HCT116 (cell line): Measurements from ENCODE around the gene TOMM34. TPM values are rescaled to one million over a fixed set of nuclear protein-coding genes. Genes with fewer than 3 reads are reported as not detected.

ENCODE experiments used
- ATAC-seq: fragments of 200-7000 bp; cut with Tn5 transposase; 2 replicates; pipeline ENCODE4 v1.9.1; 2020; ENCODE audit warnings: mild to moderate bottlenecking, moderate library complexity
- BruUV-seq: library from RNA; stranded (reverse); fragments of 400-500 nt; replicated peaks from 2 replicates; lab custom pipeline; 2021; lab: Mats Ljungman, UMichigan
- CTCF ChIA-PET: fragments of 300-600 bp; sonication (Branson Sonifier 250); formaldehyde crosslinking; loops from one replicate; lab custom pipeline; 2021; ENCODE audit warnings: antibody characterized with exemption; lab: Charles Lee
- POLR2A ChIA-PET: fragments of 300-600, 350-600 bp; sonication (Branson Sonifier 250); formaldehyde crosslinking; loops from one replicate; lab custom pipeline; 2021; ENCODE audit warnings: antibody characterized with exemption; lab: Charles Lee
- RAD21 ChIA-PET, 2 experiments: fragments of 300-600 bp; sonication (Branson Sonifier 250); formaldehyde crosslinking; loops; one replicate each; lab custom pipeline; 2023; ENCODE audit warnings: low total read pairs in 2 of 2; ENCODE audit not compliant: uncharacterized antibody in 2 of 2, unreplicated experiment in 2 of 2, low non-redundant PET in 1 of 2; lab: Charles Lee
- DNase-seq: peaks from one replicate; pipeline ENCODE4 v3.0.0-alpha.2; 2010; ENCODE audit warnings: low read depth, low spot score
- H2AFZ ChIP-seq: fragments of 200-600 bp; shearing (Covaris generic), sonication (generic); 2 replicates; pipeline ENCODE4 v1.6.1; 2017; ENCODE audit warnings: low read depth, mixed run types, mixed read lengths, antibody characterized with exemption, low read length; ENCODE audit not compliant: poor library complexity, severe bottlenecking
- H3K27ac ChIP-seq: 2 replicates; pipeline ENCODE4 v1.5.1; 2012; ENCODE audit warnings: low read depth, low read length
- H3K27me3 ChIP-seq: fragments of 200-600 bp; sonication (generic); 2 replicates; pipeline ENCODE4 v1.6.1; 2016; ENCODE audit warnings: mixed run types, low read length, mixed read lengths; ENCODE audit not compliant: insufficient read depth
- H3K36me3 ChIP-seq, 2 experiments: fragments of 200-500 bp in 1 of 2; fragments of 200-600 bp in 1 of 2; sonication (Bioruptor generic) in 1 of 2; sonication (generic) in 1 of 2; 2 replicates each; pipeline versions ENCODE4 v1.5.1 to v1.6.1; 2014 to 2016; ENCODE audit warnings: low read length in 2 of 2, inconsistent platforms in 1 of 2, mixed read lengths in 1 of 2, mixed run types in 1 of 2; ENCODE audit not compliant: insufficient read depth in 2 of 2, control insufficient read depth in 1 of 2
- H3K4me1 ChIP-seq, 2 experiments: fragments of 200-600 bp in 1 of 2; sonication (generic) in 1 of 2; 2 replicates each; pipeline versions ENCODE4 v1.5.1 to v1.6.1; 2012 to 2017; ENCODE audit warnings: low read length in 2 of 2, inconsistent platforms in 1 of 2, mild to moderate bottlenecking in 1 of 2, mixed read lengths in 1 of 2, mixed run types in 1 of 2, moderate library complexity in 1 of 2; ENCODE audit not compliant: insufficient read depth in 2 of 2, control insufficient read depth in 1 of 2
- H3K4me2 ChIP-seq: fragments of 200-600 bp; sonication (generic); 2 replicates; pipeline ENCODE4 v1.6.1; 2017; ENCODE audit warnings: mixed run types, low read length, mixed read lengths
- H3K4me3 ChIP-seq, 2 experiments: fragments of 200-600 bp in 1 of 2; sonication (generic) in 1 of 2; replicated peaks in 1 of 2; 2 replicates each; pipeline ENCODE4 v1.5.1; 2011 to 2016; ENCODE audit warnings: low read length in 2 of 2, control low read depth in 1 of 2, low read depth in 1 of 2, mild to moderate bottlenecking in 1 of 2, mixed read lengths in 1 of 2, mixed run types in 1 of 2
- H3K79me2 ChIP-seq: fragments of 200-600 bp; sonication (generic); 2 replicates; pipeline ENCODE4 v1.6.1; 2017; ENCODE audit warnings: mild to moderate bottlenecking, mixed run types, low read length, moderate library complexity, mixed read lengths; ENCODE audit not compliant: insufficient read depth
- H3K9ac ChIP-seq: fragments of 200-600 bp; sonication (generic); 2 replicates; pipeline ENCODE4 v1.6.1; 2016; ENCODE audit warnings: low read length, mixed read lengths
- H3K9me2 ChIP-seq: fragments of 200-600 bp; sonication (generic), shearing (Covaris generic); 2 replicates; pipeline ENCODE4 v1.6.1; 2017; ENCODE audit warnings: mixed run types, mild to moderate bottlenecking, moderate library complexity; ENCODE audit not compliant: insufficient read depth
- H3K9me3 ChIP-seq, 2 experiments: fragments of 200-500 bp in 1 of 2; fragments of 200-600 bp in 1 of 2; sonication (Bioruptor generic) in 1 of 2; sonication (generic) in 1 of 2; 2 replicates each; pipeline ENCODE4 v1.6.1; 2014 to 2017; ENCODE audit warnings: low read length in 2 of 2, mixed read lengths in 2 of 2, inconsistent platforms in 1 of 2, low read depth in 1 of 2, mild to moderate bottlenecking in 1 of 2, mixed run types in 1 of 2, moderate library complexity in 1 of 2; ENCODE audit not compliant: control insufficient read depth in 1 of 2, insufficient read depth in 1 of 2
- H4K20me1 ChIP-seq: fragments of 200-600 bp; sonication (generic), shearing (Covaris generic); 2 replicates; pipeline ENCODE4 v1.6.1; 2017; ENCODE audit warnings: mixed run types, mild to moderate bottlenecking, moderate library complexity; ENCODE audit not compliant: insufficient read depth
- CTCF ChIP-seq, 3 experiments: fragments of 200-600 bp in 1 of 3; sonication (generic) in 1 of 3; IDR thresholded peaks in 2 of 3; conservative IDR thresholded peaks in 1 of 3; 2 replicates each; pipeline ENCODE4 v1.5.1; 2012 to 2017; ENCODE audit warnings: low read depth in 2 of 3, low read length in 2 of 3, antibody characterized with exemption in 1 of 3, borderline replicate concordance in 1 of 3, control low read depth in 1 of 3, mild to moderate bottlenecking in 1 of 3, mixed read lengths in 1 of 3, mixed run types in 1 of 3, moderate library complexity in 1 of 3; ENCODE audit not compliant: insufficient read depth in 1 of 3
- EZH2phosphoT487 ChIP-seq: fragments of 200-600 bp; IDR thresholded peaks from 2 replicates; pipeline ENCODE4 v1.6.1; 2018; ENCODE audit warnings: antibody characterized with exemption, borderline replicate concordance
- JUND ChIP-seq: IDR thresholded peaks from 2 replicates; pipeline ENCODE4 v1.6.1; 2012
- POLR2AphosphoS5 ChIP-seq: IDR thresholded peaks from 2 replicates; pipeline ENCODE4 v1.6.1; 2011; ENCODE audit warnings: mild to moderate bottlenecking, low read depth, low read length, moderate library complexity
- ZFX ChIP-seq: fragments of 450-650 bp; IDR thresholded peaks from 2 replicates; pipeline ENCODE4 v1.6.1; 2017
- ZNF274 ChIP-seq: fragments of 200-500 bp; sonication (Bioruptor generic); IDR thresholded peaks from 2 replicates; pipeline ENCODE4 v1.6.1; 2014; ENCODE audit warnings: mild to moderate bottlenecking, low read depth, low read length, inconsistent platforms
- intact Hi-C: fragments of 100-400 bp; cut with micrococcal nuclease; formaldehyde crosslinking; loops from 2 replicates; pipeline ENCODE4 v1.10.0; 2022
- total RNA-seq: library from RNA; stranded (reverse); gene quantifications from one replicate; pipeline ENCODE4 v1.2.1, GENCODE V29; 2021; ENCODE audit not compliant: unreplicated experiment
- TF ChIP-seq, protein P1 (sequence below): IDR thresholded peaks from 2 replicates; pipeline ENCODE4 v1.6.1; 2012

TOMM34 gene
- total RNA-seq, 1 experiment from 2014 or later = 51.7 TPM

DNA sequence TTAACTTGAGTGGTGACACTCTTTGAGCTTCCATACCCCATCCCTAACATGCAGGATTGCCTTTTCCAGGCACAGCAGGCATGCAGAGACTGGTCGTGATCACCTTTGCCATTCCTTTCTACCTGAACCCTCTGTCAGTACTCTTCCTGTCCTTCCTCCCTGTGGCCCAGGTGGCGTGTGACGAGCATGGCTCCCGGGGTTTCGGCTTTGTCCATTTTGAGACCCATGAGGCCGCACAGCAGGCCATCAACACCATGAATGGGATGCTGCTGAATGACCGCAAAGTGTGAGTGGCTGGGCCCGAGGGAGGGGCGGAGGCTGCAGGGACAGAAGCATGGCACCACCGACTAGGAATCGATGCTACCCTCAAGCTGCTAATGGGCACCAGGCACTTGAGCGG, 43.6 kb downstream of the TOMM34 start:
- intact Hi-C loops = no loop called here
- Histone ChIP-seq H3K27me3 (no peaks in the 10 kb centered on the region), H3K79me2 (peaks cover 8% of the 10 kb centered on the region; the same call in 1 of the 2 replicates), H2AFZ (no peak overlapping the region), H3K4me3 (no peak overlapping the region), H3K9me2 (no peaks in the 10 kb centered on the region), H3K4me2 (no peak overlapping the region), H3K27ac (no peak overlapping the region), H3K36me3 (peaks cover 31 to 32% of the 10 kb centered on the region in 2 experiments; a peak in 3 of 4 replicates), H3K4me1 (peaks cover 2 to 5% of the 10 kb centered on the region in 2 experiments; a peak in 2 of 4 replicates), H4K20me1 (no peaks in the 10 kb centered on the region), H3K9me3 (no peaks in the 10 kb centered on the region), H3K9ac (no peak overlapping the region)
- no peak for ATAC-seq
- ChIA-PET RAD21 (no interaction called here), POLR2A (no interaction called here), CTCF (no interaction called here)
- DNase-seq = no peak
- TF ChIP-seq POLR2AphosphoS5 = no peak
- TF ChIP-seq ZNF274 = no peak
- TF ChIP-seq EZH2phosphoT487 = no peak
- no TSS peak for BruUV-seq

DNA sequence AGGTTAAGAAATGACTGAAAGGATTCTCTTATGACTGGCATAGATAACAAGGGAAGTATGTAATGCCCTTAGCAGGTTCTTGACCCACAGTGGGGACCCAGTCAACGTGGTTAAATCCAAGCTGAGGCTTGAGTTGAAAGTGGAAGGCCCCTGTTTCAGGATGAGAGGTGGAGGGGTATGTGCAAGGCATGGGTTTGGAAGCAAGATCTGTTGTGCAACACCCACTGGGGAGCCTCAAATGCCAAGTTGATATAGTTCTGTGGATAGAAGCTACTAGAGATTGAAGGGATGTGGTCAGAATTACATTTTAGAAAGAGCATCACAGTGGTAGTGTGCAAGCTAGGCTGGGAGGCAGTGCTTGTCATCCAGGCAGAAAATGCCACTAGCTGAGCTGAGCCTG, 45.3 kb downstream of the TOMM34 start:
- Histone ChIP-seq H3K9me2 (no peaks in the 10 kb centered on the region), H3K27me3 (no peaks in the 10 kb centered on the region), H4K20me1 (no peaks in the 10 kb centered on the region), H3K4me2 (no peak overlapping the region), H3K9ac (no peak overlapping the region), H2AFZ (no peak overlapping the region), H3K4me3 (no peak overlapping the region), H3K36me3 (peaks cover 29 to 30% of the 10 kb centered on the region in 2 experiments; a peak in 3 of 4 replicates), H3K9me3 (no peaks in the 10 kb centered on the region), H3K27ac (no peak overlapping the region), H3K4me1 (peaks cover 6 to 8% of the 10 kb centered on the region in 2 experiments; a peak in 2 of 4 replicates), H3K79me2 (peaks cover 21% of the 10 kb centered on the region)
- no peak for TF ChIP-seq JUND
- TF ChIP-seq, protein P1, sequence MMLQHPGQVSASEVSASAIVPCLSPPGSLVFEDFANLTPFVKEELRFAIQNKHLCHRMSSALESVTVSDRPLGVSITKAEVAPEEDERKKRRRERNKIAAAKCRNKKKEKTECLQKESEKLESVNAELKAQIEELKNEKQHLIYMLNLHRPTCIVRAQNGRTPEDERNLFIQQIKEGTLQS = no peak
- no peak for TF ChIP-seq CTCF (IDR thresholded peaks at IDR 0.05 in 2 of 3, conservative IDR thresholded peaks at IDR 0.05 in 1 of 3; ENCODE audit: borderline replicate concordance in 1 of 3, insufficient read depth in 1 of 3, low read depth in 2 of 3, low read length in 2 of 3)
- no peak for TF ChIP-seq ZFX
- intact Hi-C loops = no loop called here
- ChIA-PET CTCF (no interaction called here), RAD21 (no interaction called here), POLR2A (no interaction called here)
- BruUV-seq = no TSS peak
- ATAC-seq = no peak
- no peak for DNase-seq
